ENCODE data around the gene CBFA2T3.

The CBFA2T3 gene

DNA sequence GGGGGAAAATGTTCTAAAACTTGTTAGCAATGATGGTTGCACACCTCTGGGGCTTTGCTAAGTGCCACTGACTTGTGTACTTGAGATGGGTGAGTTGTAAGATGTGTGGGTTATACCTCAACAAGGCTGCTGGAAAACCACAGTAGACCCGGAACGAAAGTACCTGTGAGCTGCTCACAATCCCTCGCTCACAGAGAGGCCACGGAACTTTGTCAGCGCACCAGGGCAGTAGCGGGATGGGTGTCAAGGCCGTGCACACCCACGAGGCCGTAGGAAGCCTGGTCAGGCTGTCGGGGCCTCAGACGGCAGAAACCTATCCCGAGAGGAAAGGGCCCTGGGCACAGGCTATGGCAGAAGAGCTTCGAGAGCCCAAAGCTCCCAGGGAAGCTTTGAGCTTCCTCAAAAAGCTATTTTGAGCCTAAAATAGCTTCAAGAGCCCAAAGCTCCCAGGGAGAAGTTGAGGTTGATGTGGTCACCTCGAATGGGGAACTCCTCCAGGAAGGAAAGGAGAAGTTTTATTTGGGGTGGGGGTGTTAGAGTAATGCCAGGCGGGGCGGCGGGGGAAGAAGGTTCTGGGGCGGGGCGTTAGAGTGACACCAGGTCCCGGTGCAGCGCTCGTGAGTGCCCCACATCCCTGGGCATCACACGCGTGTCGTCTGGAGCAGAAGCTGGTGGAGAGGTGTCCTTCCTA, 19.0 kb downstream of the CBFA2T3 start:
- no peak for DNase-seq

DNA sequence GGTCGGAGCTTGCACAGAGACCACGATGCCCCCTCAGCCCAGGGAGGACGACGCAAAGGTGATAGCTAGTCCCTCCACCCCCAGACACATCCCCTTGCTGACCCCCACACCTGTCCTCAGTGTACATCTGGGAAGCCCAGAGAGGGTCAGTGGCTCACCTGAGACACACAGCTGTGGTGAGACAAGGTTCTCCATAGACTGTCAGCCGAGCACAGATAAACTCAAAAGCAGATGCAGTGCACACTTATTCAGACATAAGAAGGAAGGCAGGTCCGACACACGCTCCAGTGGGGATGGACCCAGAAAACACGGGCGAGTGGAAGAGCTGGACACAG, 19.6 kb downstream of the CBFA2T3 start:
- DNase-seq = no peak

DNA sequence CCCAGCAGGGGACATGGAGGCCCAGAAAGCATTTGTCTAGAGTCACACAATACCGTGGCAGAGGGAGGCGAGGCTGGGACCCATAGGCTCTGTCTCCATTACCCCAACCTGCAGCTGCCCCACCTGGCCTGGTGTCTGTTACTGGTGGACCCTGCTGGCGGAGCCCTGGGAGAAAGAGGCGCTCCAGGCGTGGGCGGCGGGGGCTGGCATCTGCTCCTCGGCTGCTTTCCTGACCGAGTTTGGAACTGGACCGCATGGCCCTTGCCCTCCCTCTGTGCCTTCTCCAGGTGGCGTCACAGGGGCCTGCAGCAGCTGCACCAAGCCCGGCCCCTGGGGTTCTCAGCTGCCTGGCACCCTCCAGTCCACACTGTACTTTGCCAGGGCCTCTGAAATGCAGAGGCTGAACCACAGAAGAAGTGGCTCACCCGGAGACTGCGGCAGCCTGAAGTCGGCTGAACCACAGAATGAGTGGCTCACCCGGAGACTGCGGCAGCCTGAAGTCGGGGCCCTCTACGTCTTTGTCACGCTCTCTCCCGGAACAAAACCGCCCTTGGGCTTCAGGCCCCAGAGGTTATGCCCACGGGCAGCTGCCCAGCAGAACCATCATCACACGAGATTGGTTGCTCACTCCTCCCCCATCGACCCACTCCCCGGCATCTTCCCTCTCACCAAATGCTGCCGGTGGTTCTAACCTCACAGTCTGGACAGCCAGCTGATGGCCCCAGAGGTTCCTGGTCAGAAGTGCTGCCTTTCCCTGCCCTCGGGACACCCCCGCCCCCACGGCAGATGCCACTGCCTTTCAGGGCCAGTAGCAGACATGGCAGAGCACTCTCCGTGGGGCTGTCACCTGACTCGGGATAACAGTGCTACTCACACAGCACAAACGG, 20.2 kb downstream of the CBFA2T3 start:
- no peak for DNase-seq

DNA sequence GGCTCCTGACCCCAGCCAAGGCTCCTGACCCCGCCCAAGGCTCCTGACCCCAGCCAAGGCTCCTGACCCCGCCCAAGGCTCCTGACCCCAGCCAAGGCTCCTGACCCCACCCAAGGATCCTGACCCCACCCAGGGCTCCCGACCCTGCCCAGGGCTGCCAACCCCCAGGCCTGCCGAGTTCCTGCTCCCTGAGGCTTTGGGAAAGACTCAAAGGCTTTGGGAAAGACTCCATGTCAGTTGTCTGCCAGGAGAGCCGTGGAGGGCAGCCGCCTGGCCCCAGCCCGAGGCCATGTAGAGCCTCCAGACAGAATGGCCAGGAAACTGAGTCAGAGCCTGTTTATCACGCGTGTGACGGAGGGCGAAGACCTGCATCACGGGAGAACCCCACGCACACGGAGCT, 21.1 kb downstream of the CBFA2T3 start:
- DNase-seq = no peak

DNA sequence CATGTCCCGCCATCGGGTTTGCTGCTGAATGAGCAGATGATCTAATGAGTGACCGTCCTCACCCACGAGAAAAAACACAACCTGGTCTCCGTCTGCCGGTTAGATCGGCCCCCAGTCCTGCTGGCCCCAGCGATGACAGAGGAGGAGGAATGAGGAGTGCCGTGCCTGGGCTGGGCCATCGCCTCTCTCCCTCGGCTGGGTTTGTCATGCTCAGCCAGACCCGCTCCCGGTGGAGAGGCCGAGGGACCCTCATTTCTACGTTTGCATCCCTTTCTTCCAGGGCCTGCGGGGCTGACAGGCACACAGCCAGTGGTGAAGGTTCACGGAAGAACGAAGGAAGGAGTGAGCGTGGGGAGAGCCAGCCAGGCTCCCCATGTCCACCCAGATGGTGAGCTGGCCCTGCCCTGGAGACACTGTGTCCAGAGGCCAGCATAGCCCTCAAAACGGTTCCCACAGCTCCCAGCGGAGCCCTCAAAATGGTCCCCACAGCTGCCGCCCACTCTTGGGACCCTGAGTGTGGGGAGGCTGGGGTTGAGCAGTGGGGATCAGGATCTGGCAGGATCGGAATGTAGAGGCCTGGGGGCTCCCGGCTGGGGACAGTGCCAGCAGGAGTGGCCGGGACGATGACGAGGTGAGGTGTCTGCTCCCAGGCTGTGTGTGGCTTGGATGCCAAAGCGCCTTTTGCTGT, 23.9 kb downstream of the CBFA2T3 start:
- DNase-seq = no peak

DNA sequence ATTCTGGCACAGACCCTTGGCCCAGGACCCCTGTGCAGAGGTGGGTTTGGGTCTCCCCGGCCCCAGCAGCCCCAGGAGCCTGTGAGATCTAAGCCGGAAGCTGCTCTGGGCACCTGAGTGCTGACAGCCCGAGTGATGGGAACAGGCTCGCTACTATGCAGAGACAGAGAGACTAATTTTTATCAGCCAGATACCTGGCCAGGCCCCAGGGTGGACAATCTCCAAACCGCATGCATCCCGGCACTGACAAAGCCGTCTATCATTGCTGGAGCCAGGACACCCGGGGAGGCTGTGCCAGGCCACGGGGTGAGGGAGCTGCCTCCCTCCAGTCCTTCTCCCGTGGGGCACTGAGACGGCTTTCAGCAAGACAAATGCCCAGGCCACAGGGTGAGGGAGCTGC, 25.0 kb downstream of the CBFA2T3 start:
- DNase-seq = no peak

DNA sequence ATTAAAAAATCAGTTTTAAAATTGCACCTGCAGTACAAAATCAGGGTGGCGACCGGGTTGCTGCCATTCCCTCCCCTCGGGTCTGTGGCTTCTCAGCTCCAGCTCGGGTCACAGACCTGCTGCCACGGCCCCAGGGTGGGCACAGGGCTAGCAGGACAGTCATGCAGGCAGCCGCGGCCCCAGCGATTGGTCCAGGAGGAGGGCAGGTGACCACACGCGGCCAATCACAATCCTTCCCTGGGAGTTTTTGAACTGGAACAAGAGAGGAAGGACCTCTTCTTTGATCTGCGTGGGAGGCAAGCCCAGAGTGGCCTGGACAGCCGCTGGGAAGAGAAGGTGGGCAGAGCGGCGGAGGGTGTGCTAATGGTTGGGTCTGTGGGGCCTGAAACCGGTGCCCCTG, 25.5 kb downstream of the CBFA2T3 start:
- DNase-seq = no peak

DNA sequence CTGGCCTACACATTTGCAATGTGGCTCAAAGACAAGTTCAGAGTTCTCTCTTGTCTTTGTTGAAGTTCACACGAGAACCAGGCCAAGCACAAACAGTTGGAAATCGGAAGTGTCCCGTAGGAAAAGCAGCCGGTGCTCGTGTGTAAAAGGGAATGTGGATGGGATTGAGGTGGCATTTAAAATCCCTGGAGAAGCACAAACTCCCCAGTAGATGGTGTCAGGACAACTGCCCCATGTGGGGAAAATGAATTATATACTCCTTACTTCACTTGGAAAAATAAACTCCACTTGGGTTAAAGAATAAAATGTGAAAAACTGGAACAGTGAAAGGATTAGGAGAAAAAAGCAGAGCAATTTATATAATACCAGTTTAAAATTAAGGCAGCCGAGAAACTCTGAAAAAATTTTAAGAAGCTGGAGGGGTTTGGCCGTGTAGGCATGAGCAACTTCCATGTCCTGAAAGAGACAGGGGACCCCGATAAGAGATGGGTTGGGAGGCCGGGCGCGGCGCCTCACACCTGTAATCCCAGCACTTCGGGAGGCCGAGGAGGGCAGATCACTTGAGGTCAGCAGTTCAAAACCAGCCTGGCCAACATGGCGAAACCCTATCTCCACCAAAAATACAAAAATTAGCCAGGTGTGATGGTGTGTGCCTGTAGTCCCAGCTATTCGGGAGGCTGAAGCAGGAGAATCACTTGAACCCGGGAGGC, 28.1 kb downstream of the CBFA2T3 start:
- no peak for DNase-seq

DNA sequence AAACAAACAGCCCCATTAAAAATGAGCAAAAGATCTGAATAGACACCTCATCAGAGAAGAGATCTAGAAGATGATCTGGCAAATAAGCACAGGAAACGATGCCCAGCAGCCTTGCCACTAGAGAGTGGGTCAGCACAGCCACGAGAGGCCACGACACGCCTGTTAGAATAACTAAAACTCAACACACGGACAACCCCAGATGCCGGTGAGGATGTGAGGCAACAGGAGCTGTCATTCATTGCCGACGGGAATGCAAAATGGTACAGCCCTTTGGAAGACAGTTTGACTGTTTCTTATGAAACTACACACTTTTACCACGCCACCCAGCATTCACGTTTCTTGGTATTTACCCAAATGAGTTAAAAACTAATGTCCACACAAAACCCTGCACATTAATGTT, 31.5 kb downstream of the CBFA2T3 start:
- DNase-seq = no peak

DNA sequence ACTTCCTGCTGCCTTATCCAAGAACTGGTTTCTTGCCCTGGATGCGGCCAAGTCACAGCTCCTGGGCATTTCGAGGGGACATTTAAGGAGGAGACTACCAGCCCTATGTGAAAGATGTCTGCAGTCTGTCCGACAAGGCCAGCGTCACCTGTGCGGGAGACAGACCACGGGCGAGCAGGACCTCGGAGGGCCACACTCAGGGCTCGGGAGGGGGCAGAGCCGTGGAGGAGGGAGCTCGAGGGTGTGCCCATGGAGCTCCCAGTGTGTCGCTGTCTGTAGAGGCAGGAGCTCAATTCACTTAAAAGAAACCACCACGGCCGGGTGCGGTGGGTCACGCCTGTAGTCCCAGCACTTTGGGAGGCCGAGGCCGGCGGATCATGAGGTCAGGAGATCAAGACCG, 33.3 kb downstream of the CBFA2T3 start:
- no peak for DNase-seq

DNA sequence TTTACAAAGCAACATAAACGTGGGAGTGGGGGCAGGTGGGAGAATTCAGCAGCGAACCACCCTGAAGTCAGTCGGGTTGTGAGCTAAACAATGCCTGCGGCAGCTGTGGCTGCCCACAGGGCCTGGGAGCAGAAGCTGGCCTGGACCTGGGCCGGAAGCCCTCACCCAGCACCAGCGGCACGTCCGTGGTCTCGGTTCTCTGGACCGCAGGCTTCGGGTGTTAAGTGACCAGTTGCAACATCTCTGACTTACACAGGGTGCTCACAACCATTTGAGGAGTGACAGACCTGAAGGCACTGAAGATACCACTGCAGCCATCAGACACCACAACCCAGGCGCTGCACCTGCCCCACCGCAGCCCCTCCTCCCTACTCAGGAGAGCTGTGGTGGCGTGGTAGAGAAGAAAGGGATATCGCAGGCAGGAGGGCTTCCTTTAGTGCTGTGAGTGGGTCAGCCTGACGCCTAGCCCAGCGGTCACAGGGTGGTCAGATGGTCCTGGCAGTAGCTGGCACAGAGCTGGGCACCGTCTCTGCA, 33.8 kb downstream of the CBFA2T3 start:
- no peak for DNase-seq

DNA sequence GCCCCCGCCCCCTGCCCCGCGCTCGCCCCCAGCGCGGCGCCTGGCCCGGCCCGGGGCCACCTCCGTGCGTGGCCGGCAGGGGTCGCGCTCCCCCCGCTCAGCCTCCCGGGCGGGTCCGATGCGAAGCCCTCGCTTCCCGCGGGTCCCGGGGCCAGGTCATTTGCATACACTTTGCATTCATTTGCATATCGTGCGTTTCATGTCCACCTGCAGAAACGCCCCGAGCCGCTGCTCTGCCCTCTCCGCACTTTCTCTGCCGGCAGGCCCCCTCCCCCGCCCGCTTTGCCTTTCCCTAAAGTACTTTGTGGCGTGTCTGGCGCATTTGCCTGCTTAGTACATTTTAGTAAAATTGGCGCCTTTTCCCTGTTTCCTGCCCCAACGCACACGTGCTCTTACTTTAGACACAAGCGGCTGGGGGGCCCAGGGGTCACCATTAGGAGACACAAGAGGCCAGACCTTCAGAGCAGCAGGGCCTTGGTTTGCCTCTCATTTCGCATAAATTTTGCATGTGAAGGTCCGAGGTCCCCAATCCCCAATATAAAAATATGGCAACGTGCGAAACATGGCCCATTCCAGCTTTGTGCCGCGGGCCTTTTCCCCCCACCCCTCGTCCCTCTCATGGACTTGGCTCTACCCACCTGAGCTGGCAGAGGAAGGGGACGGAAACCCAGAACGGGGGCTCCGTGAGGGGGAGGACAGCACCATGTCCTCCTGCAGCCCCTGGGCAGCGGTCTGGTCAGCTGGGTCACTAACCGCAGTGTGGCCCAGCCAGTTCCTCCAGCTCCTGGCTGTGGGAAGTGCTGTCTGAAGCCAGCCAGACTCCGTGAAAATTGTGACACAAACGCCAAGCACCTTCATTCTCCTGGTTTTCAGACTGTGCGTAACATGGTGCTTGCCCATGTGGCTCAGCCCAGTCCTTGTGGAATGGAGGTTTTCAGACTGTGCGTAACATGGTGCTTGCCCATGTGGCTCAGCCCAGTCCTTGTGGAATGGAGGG, 34.8 kb downstream of the CBFA2T3 start:
- peak in 1 of 2 experiments; percentile 19 for DNase-seq

DNA sequence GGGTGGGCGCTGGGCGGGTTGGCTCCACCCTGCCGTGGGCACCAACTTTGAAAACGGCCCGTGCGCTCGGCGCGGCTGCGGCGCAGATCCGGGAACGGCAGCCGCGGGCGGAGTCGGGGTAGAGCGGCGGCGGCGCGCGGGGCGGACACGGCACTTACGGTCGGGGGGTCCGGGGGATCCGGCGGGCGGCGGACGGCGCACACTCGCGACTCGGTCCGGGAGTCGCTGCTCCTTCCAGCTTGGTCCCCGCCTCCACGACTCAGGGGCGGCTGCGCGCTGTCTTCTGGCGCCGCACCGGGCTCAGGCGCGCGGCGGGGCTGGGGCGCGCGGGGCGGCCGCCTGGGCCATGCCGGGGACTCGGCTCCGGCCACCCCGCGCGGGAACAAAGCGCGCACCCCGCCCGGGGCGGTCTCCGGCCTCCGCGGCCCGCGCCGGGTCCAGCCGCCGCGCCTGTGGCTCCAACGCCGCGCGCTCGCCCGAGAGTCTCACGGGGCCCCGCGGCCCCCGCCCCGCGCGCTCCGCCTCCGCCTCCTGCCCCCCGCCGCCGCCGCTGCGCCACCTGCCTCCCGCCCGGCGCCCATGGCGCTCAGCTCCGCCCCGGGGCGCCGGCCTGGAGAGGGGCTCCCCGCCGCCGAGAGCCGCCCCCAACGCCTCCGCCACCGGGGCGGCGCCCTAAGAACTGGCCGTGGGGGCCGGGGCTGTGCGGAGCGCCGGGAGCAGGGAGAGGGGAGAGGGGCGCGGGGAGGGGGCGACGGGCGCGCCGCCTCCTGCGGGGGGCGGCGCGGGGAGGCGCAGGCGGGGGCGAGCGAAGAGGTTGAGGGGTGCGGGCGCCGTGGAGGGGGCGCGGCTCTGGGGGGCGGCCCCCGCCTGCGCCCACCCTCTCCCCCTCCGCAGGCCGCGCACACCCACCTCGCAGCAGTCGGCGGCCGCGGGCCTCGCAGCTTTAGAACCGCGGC, 35.9 kb downstream of the CBFA2T3 start:
- no peak for DNase-seq

DNA sequence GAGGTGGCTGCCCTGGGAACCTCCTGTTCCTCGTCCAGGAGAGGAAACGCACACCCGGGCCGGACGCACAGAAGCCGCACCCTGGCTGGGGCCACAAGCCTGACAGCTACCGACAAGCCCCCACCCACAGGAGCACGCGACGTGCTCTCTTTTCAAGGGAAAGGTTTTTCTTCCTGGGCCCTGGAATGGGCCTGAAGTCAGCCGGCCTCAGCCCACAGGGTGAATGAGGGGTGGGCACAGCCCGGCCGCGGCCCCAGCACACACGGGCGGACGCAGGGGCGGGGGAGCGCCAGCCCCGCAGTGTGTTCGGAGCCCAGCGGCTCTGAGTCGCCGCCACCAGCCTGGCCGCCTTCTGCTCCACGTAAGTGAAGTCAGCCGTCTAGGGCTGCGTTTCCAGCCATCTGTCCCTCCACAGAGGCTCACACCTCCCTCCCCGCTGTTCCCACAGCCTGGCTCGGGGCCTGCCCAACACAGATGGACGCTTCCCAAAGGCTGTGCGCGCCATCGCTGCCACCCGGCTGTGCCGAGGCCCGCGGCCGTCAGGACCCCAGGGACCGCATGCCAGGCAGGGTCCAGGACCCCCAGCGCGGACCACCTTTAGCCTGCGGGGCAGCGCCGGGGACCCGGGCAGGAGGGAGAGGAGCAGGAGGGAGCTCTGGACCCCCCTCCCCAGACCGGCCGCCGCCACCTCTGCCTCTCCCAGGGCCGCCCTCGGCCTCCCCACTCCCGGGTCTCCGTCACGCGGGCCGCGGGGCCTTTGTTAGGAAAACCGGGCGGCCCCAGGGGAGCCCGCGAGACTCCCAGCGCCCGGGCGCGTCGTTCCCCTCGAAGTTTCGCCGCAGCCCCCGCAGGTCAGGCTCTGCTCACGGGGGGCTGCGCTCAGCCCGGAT, 36.8 kb downstream of the CBFA2T3 start:
- no peak for DNase-seq

DNA sequence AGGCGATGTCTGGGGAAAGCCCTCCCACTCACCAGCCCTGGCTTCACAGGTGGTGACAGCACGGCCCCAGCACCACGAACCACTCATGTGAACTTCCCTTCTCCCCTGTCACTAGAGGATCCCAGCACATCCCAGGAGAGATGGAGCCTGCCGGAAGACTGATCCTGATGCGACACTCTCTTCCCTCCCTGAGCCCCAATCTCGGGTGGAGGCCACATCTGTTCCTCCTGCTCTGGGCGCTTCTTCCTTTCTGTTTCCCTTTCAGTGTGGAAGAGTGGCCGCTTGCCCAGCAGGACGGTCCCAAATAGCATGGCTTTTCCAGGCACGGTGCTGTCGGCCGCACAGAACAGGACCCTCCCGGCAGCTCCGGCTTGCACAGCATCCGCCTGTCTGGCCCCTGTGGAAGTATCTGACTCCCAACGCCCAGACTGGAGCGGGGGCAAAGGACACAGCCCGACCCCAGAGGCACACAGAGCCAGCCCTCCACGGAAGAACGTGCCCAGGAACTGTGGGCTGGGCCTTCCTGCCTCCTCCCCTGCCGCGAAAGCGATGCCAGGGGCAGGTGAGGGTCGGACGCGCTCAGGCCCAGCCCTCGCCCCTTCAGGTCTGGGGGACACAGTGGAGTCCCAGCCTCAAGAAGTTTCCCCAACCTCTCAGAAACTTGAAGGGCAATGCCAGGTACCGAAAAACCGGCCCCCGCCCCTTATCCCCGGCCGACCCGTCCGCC, 37.6 kb downstream of the CBFA2T3 start:
- no peak for DNase-seq

DNA sequence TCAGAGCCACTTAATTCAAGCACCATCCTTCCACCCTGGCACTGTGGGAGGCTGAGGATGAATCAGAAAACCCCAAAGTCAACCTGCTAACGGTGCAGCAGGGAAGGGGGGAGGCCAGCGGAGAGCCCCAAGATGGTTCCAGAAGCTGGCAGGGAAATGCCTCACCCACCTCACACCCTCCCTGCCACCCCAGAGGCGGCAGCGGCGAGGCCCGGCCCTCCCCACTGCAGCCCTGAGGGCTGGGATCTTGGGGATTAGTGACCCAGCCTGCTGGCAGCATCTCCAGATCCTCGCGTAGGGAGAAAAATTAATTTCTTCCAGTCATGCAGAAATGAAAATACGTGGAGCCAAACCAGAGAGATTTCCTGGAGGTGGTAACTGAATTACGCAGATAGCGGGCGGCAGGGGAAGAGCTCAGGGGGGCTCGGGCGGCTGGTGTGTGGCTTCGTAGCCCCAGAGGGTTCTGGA, 38.2 kb downstream of the CBFA2T3 start:
- no peak for DNase-seq

DNA sequence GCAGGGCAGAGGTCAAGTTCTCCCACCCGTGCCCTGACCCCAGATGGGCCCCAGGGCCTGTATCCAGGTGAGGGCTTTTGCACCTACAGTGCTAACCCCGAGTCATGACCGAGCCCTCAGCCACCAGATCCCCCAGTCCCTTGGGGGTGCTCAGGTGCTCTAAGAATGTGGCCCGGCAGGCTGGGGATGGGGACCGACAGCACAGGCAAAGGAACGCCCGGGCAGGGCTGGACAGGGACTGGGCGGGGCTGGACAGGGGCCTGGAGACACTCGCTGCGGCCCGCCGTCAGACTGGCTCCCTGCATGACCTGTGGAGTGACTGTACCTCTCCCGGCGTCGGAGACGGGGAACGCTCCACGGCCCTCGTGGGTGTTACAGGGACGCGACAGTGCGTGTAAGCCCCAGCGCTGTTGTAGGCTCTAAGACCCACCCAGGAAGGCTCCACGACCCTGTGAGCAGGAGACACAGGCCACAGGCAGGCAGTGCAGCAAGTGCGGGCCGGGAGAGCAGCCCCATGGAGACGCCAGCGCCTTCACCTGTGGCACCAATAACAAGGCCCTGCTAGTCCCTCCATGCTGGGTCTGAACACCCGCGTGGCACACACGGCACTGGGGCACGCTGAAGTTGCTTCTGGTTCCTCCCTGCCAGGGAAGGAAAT, 38.8 kb downstream of the CBFA2T3 start:
- DNase-seq = no peak

DNA sequence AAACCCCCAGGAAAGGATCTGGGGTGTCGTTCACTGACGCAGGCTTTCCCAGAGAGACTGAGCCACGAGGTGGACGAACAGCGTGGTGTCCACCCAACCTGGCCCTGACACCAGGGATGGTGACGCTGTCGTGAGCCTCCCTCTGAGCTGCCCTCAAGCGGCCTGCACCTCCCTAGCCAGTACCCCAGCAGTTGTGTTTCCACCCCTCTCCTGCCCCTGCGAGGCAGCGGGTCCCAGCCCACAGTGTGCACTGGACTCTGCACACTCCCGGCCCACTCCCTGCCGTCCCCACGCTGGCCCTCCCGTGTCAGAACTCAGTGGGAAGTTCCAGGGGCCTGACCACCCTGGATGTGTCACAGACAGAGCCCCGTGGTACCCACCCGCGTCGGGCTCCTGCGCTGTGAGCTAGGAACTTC, 39.8 kb downstream of the CBFA2T3 start:
- no peak for DNase-seq
